GM23248 (cell line): ENCODE measurements around the gene FREY1. TPM values are rescaled to one million over a fixed set of nuclear protein-coding genes. Genes with fewer than 3 reads are reported as not detected.

Source experiments
- DNase-seq: peaks from one replicate; pipeline ENCODE4 v3.0.0-alpha.2; 2015
- H2AFZ ChIP-seq: fragments of 200-600 bp; sonication (generic); 2 replicates; pipeline ENCODE4 v1.6.1; 2016; ENCODE audit warnings: antibody characterized with exemption
- H3F3A ChIP-seq: fragments of 200-600 bp; sonication (generic); 2 replicates; pipeline ENCODE4 v1.6.1; 2016; ENCODE audit warnings: mild to moderate bottlenecking, antibody characterized with exemption, mixed run types; ENCODE audit not compliant: insufficient read depth
- H3K27ac ChIP-seq: fragments of 200-600 bp; sonication (generic); 2 replicates; pipeline ENCODE4 v1.5.1; 2016; ENCODE audit warnings: mild to moderate bottlenecking
- H3K27me3 ChIP-seq: fragments of 200-600 bp; sonication (generic); replicated peaks from 2 replicates; pipeline ENCODE4 v1.6.1; 2016; ENCODE audit warnings: mild to moderate bottlenecking; ENCODE audit not compliant: insufficient read depth
- H3K36me3 ChIP-seq: fragments of 200-600 bp; sonication (generic); 2 replicates; pipeline ENCODE4 v1.6.1; 2016; ENCODE audit warnings: low read depth, mild to moderate bottlenecking
- H3K4me1 ChIP-seq: fragments of 200-600 bp; sonication (generic); 2 replicates; pipeline ENCODE4 v1.6.1; 2016; ENCODE audit warnings: mild to moderate bottlenecking; ENCODE audit not compliant: insufficient read depth
- H3K4me2 ChIP-seq: fragments of 200-600 bp; sonication (generic); one replicate; pipeline ENCODE4 v1.6.1; 2016; ENCODE audit warnings: mild to moderate bottlenecking; ENCODE audit not compliant: unreplicated experiment
- H3K4me3 ChIP-seq: fragments of 200-600 bp; sonication (generic); 2 replicates; pipeline ENCODE4 v1.5.1; 2016; ENCODE audit warnings: mild to moderate bottlenecking
- H3K79me2 ChIP-seq: fragments of 200-600 bp; sonication (generic); 2 replicates; pipeline ENCODE4 v1.6.1; 2016; ENCODE audit warnings: mild to moderate bottlenecking; ENCODE audit not compliant: insufficient read depth
- H3K9ac ChIP-seq: fragments of 200-600 bp; sonication (generic); 2 replicates; pipeline ENCODE4 v1.6.1; 2016; ENCODE audit warnings: mild to moderate bottlenecking
- H3K9me2 ChIP-seq: fragments of 200-600 bp; sonication (generic); 2 replicates; pipeline ENCODE4 v1.6.1; 2016; ENCODE audit warnings: mixed run types, mild to moderate bottlenecking, moderate library complexity; ENCODE audit not compliant: insufficient read depth
- H3K9me3 ChIP-seq: fragments of 200-600 bp; sonication (generic); one replicate; pipeline ENCODE4 v1.6.1; 2017; ENCODE audit warnings: low read depth
- H4K20me1 ChIP-seq: fragments of 200-600 bp; sonication (generic); 2 replicates; pipeline ENCODE4 v1.6.0; 2016; ENCODE audit not compliant: insufficient read depth
- EZH2 ChIP-seq: fragments of 200-600 bp; sonication (generic); IDR thresholded peaks from 2 replicates; pipeline ENCODE4 v1.6.1; 2018; ENCODE audit warnings: antibody characterized with exemption, mild to moderate bottlenecking; ENCODE audit not compliant: insufficient read depth, poor library complexity, severe bottlenecking
- EZH2phosphoT487 ChIP-seq: fragments of 200-600 bp; sonication (generic); IDR thresholded peaks from 2 replicates; pipeline ENCODE4 v1.6.1; 2018; ENCODE audit warnings: antibody characterized with exemption, moderate library complexity, mild to moderate bottlenecking, low read depth; ENCODE audit not compliant: insufficient read depth
- WGBS, 2 experiments: methylation state at CpG; one replicate each; pipeline ENCODE4 v1.1.6; 2015 to 2017; ENCODE audit warnings: low lambda C conversion rate in 2 of 2, low coverage in 1 of 2; ENCODE audit errors: missing lambda C conversion rate in 2 of 2; 5-methylcytosine and 5-hydroxymethylcytosine counted together
- in situ Hi-C: fragments of 300-500 bp; cut with MboI; formaldehyde crosslinking; loops from 2 replicates; pipeline ENCODE4 v1.15.0; 2020
- polyA plus RNA-seq: library from polyadenylated mRNA; unstranded; fragments of >200 nt; fragmentation: Nextera tagmentation; extraction: Ambion mirVana; gene quantifications from 2 replicates; pipeline ENCODE4 v1.2.1, GENCODE V29; 2016
- total RNA-seq: library from RNA; depleted of rRNA; stranded (reverse); fragments of >200 nt; shearing (Covaris generic); gene quantifications from 2 replicates; pipeline ENCODE4 v1.2.3, GENCODE V29; 2014

The FREY1 gene
- total and polyA plus RNA-seq, 2 experiments from 2014 or later = not detected

- H3K4me2 ChIP-seq = no peak overlapping the region
These were observed 26.9 kb upstream of the FREY1 start for GRCh38 chr11:45933846-45934579.

GRCh38 chr11:45933131-45933831 lies 26.2 kb upstream of the FREY1 start:
- Histone ChIP-seq H3K4me2 (no peak overlapping the region), H3K9me3 (no peaks in the 10 kb centered on the region), H3K4me3 (no peak overlapping the region), H3K27me3 (no peaks in the 10 kb centered on the region), H3K4me1 (no peaks in the 10 kb centered on the region), H3K9ac (no peak overlapping the region), H2AFZ (no peak overlapping the region), H3K9me2 (no peaks in the 10 kb centered on the region), H3K36me3 (peaks cover 20% of the 10 kb centered on the region), H3K79me2 (no peaks in the 10 kb centered on the region), H3K27ac (no peak overlapping the region), H4K20me1 (no peaks in the 10 kb centered on the region), H3F3A (no peaks in the 10 kb centered on the region)
- WGBS, 2 experiments = 86 to 89% methylated on average over 15 of the region's 15 CpGs
- DNase-seq = peak; percentile 31
- in situ Hi-C loops = no loop called here
- TF ChIP-seq EZH2 (no peak), EZH2phosphoT487 (no peak)

More at GRCh38 chr11:45933846-45934579, 26.9 kb upstream of the FREY1 start:
- H3K36me3 ChIP-seq = peaks cover 20% of the 10 kb centered on the region
- H3K27ac ChIP-seq = no peak overlapping the region
- H3K9me2 ChIP-seq = no peaks in the 10 kb centered on the region
- H3F3A ChIP-seq = no peaks in the 10 kb centered on the region
- no peak overlapping the region for H3K9ac ChIP-seq
- H3K4me1 ChIP-seq = no peaks in the 10 kb centered on the region
- no peak overlapping the region for H3K4me3 ChIP-seq
- H2AFZ ChIP-seq = no peak overlapping the region
- no peaks in the 10 kb centered on the region for H3K27me3 ChIP-seq
- DNase-seq = no peak
- no peaks in the 10 kb centered on the region for H3K79me2 ChIP-seq
- no peaks in the 10 kb centered on the region for H3K9me3 ChIP-seq
- WGBS, 2 experiments = 93 to 94% methylated on average over 20 to 21 of the region's 21 CpGs
- in situ Hi-C loops = no loop called here
- TF ChIP-seq EZH2 = no peak
- no peak for TF ChIP-seq EZH2phosphoT487
- H4K20me1 ChIP-seq = no peaks in the 10 kb centered on the region

- H3F3A ChIP-seq = no peaks in the 10 kb centered on the region
- no peaks in the 10 kb centered on the region for H3K9me3 ChIP-seq
- H3K27me3 ChIP-seq = no peaks in the 10 kb centered on the region
- in situ Hi-C loops = no loop called here
- H3K27ac ChIP-seq = no peak overlapping the region
- no peak for DNase-seq
- no peaks in the 10 kb centered on the region for H3K9me2 ChIP-seq
- no peak overlapping the region for H3K4me3 ChIP-seq
- peaks cover 19% of the 10 kb centered on the region for H3K36me3 ChIP-seq
- no peaks in the 10 kb centered on the region for H3K79me2 ChIP-seq
- TF ChIP-seq EZH2 (no peak), EZH2phosphoT487 (no peak)
- no peaks in the 10 kb centered on the region for H4K20me1 ChIP-seq
- no peaks in the 10 kb centered on the region for H3K4me1 ChIP-seq
- H3K4me2 ChIP-seq = no peak overlapping the region
- H3K9ac ChIP-seq = no peak overlapping the region
- no peak overlapping the region for H2AFZ ChIP-seq
- 86 to 87% methylated on average over 8 of the region's 8 CpGs for WGBS, 2 experiments
These were observed 25.1 kb upstream of the FREY1 start for GRCh38 chr11:45932217-45932616.

- Histone ChIP-seq H3K4me3 (no peak overlapping the region), H3K36me3 (peaks cover 15% of the 10 kb centered on the region)
- WGBS, 2 experiments = 88 to 89% methylated on average over 10 of the region's 10 CpGs
These were observed 24.7 kb upstream of the FREY1 start for GRCh38 chr11:45931739-45932138.

More at GRCh38 chr11:45931739-45932138, 24.7 kb upstream of the FREY1 start:
- Histone ChIP-seq H4K20me1 (no peaks in the 10 kb centered on the region), H3K4me2 (no peak overlapping the region), H3K9me2 (no peaks in the 10 kb centered on the region), H3F3A (no peaks in the 10 kb centered on the region), H3K27me3 (no peaks in the 10 kb centered on the region), H3K9me3 (no peaks in the 10 kb centered on the region), H3K27ac (no peak overlapping the region), H3K79me2 (no peaks in the 10 kb centered on the region), H3K4me1 (no peaks in the 10 kb centered on the region), H2AFZ (no peak overlapping the region), H3K9ac (no peak overlapping the region)
- no peak for DNase-seq
- in situ Hi-C loops = no loop called here
- TF ChIP-seq EZH2 = no peak
- TF ChIP-seq EZH2phosphoT487 = no peak
